Tibial artery (tissue), 4 donors: ENCODE measurements around the gene PRSS33.

Experiments
- DNase-seq, 2 donors: peaks; one replicate each; pipeline ENCODE4 v3.0.0-alpha.2; 2019
- H3K27ac ChIP-seq, 2 donors: fragments of 200-600 bp; sonication (generic) in 1 of 2; 1 replicate in 1 of 2; 2 replicates in 1 of 2; pipeline ENCODE4 v1.5.1; 2018 to 2019; ENCODE audit warnings: mild to moderate bottlenecking in 1 of 2
- H3K27me3 ChIP-seq, 2 donors: fragments of 200-600 bp; sonication (generic) in 1 of 2; one replicate each; pipeline versions ENCODE4 v1.5.1 to v1.6.0; 2016 to 2019
- H3K36me3 ChIP-seq, 3 donors: fragments of 200-600 bp; sonication (generic) in 2 of 3; one replicate each; pipeline ENCODE4 v1.5.1; 2016 to 2019; ENCODE audit warnings: mild to moderate bottlenecking in 2 of 3
- H3K4me1 ChIP-seq, 4 donors: fragments of 200-600 bp; sonication (generic) in 2 of 4; 1 replicate in 3 of 4; 2 replicates in 1 of 4; pipeline ENCODE4 v1.5.1; 2016 to 2019
- H3K4me3 ChIP-seq, 2 donors: fragments of 200-600 bp; sonication (generic) in 1 of 2; 1 replicate in 1 of 2; 2 replicates in 1 of 2; pipeline ENCODE4 v1.5.1; 2018 to 2019; ENCODE audit warnings: mild to moderate bottlenecking in 2 of 2
- H3K9me3 ChIP-seq, 3 donors: fragments of 200-600 bp; sonication (generic) in 1 of 3; one replicate each; pipeline ENCODE4 v1.5.1; 2016 to 2019
- CTCF ChIP-seq, 2 experiments: fragments of 200-600 bp in 1 of 2; fragments of 450-650 bp in 1 of 2; IDR thresholded peaks; one replicate each; pipeline ENCODE4 v1.5.1; 2017 to 2019; ENCODE audit warnings: antibody characterized with exemption in 2 of 2, mild to moderate bottlenecking in 1 of 2, moderate library complexity in 1 of 2
- intact Hi-C: fragments of 100-400 bp; cut with DNase I; formaldehyde crosslinking; loops from one replicate; pipeline ENCODE4 v1.15.0; 2023; ENCODE audit warnings: low total_unique reads

PRSS33 gene

GRCh38 chr16:2792940-2793339, 5.6 kb upstream of the PRSS33 start:
- H3K4me1 ChIP-seq: no peaks in the 10 kb centered on the region
- DNase-seq: no peak
- H3K9me3 ChIP-seq: no peaks in the 10 kb centered on the region
- intact Hi-C loops: no loop called here
- H3K4me3 ChIP-seq: no peak overlapping the region
- TF ChIP-seq CTCF (IDR thresholded peaks at IDR 0.05): no peak
- peaks cover 0 to 50% of the 10 kb centered on the region in 2 donors for H3K27me3 ChIP-seq
- H3K36me3 ChIP-seq: no peaks in the 10 kb centered on the region
- H3K27ac ChIP-seq: no peak overlapping the region

- H3K4me3 ChIP-seq: no peak overlapping the region
- no peaks in the 10 kb centered on the region for H3K36me3 ChIP-seq
- H3K27ac ChIP-seq: no peak overlapping the region
- no peaks in the 10 kb centered on the region for H3K4me1 ChIP-seq
- TF ChIP-seq CTCF (IDR thresholded peaks at IDR 0.05): no peak
- peaks cover 0 to 58% of the 10 kb centered on the region in 2 donors for H3K27me3 ChIP-seq
- intact Hi-C loops: no loop called here
- DNase-seq: no peak
- no peaks in the 10 kb centered on the region for H3K9me3 ChIP-seq
Observed at GRCh38 chr16:2791174-2791573, 3.8 kb upstream of the PRSS33 start.

- H3K4me1 ChIP-seq: peaks cover 0 to 2% (median under 1%) of the 10 kb centered on the region in 4 donors
- no peak overlapping the region for H3K27ac ChIP-seq
- no peaks in the 10 kb centered on the region for H3K36me3 ChIP-seq
- intact Hi-C loops: no loop called here
- no peaks in the 10 kb centered on the region for H3K9me3 ChIP-seq
- no peak for TF ChIP-seq CTCF (IDR thresholded peaks at IDR 0.05)
- no peak for DNase-seq
- H3K27me3 ChIP-seq: peaks cover 0 to 64% of the 10 kb centered on the region in 2 donors
- no peak overlapping the region for H3K4me3 ChIP-seq
Observed at GRCh38 chr16:2790631-2791030, 3.3 kb upstream of the PRSS33 start.

- Histone ChIP-seq H3K9me3 (no peaks in the 10 kb centered on the region), H3K4me1 (peaks cover 0 to 11% (median 7%) of the 10 kb centered on the region in 4 donors), H3K27ac (no peak overlapping the region), H3K27me3 (peaks cover 0 to 83% of the 10 kb centered on the region in 2 donors), H3K36me3 (no peaks in the 10 kb centered on the region), H3K4me3 (no peak overlapping the region)
- no peak for TF ChIP-seq CTCF (IDR thresholded peaks at IDR 0.05)
- DNase-seq: no peak
- intact Hi-C loops: no loop called here
Observed at GRCh38 chr16:2787961-2788360, 601 bp upstream of the PRSS33 start.

GRCh38 chr16:2786826-2787151, 571 bp downstream of the PRSS33 start:
- peaks cover 0 to 11% (median 7%) of the 10 kb centered on the region in 4 donors for H3K4me1 ChIP-seq
- intact Hi-C loops: no loop called here
- peaks cover 0 to 80% of the 10 kb centered on the region in 2 donors for H3K27me3 ChIP-seq

More at GRCh38 chr16:2786826-2787151, 571 bp downstream of the PRSS33 start:
- no peak for DNase-seq
- no peak for TF ChIP-seq CTCF (IDR thresholded peaks at IDR 0.05)
- Histone ChIP-seq H3K4me3 (no peak overlapping the region), H3K9me3 (no peaks in the 10 kb centered on the region), H3K36me3 (no peaks in the 10 kb centered on the region), H3K27ac (no peak overlapping the region)
